IPS-18c (cell line): ENCODE results near the gene TDRKH.

Experiments
- H3K4me3 ChIP-seq: 2 replicates; pipeline ENCODE4 v1.7.0; 2013; ENCODE audit warnings: low read depth, mild to moderate bottlenecking, low read length, moderate library complexity; ENCODE audit not compliant: insufficient read depth
- H3K9me3 ChIP-seq: one replicate; pipeline ENCODE4 v1.6.1; 2013; ENCODE audit warnings: mild to moderate bottlenecking, low read length, moderate library complexity; ENCODE audit not compliant: control insufficient read depth, insufficient read depth

The TDRKH gene

GRCh38 chr1:151809290-151809984, 19.1 kb upstream of the TDRKH start:
- no peak overlapping the region for H3K4me3 ChIP-seq

GRCh38 chr1:151807766-151808165, 17.5 kb upstream of the TDRKH start:
- Histone ChIP-seq H3K9me3 (peaks cover 5% of the 10 kb centered on the region), H3K4me3 (no peak overlapping the region)

More at GRCh38 chr1:151809290-151809984, 19.1 kb upstream of the TDRKH start:
- H3K9me3 ChIP-seq: peaks cover 3% of the 10 kb centered on the region

- Histone ChIP-seq H3K9me3 (peaks cover 5% of the 10 kb centered on the region), H3K4me3 (no peak overlapping the region)
Measured at GRCh38 chr1:151807131-151807530, 16.8 kb upstream of the TDRKH start.

- H3K4me3 ChIP-seq: no peak overlapping the region
- peaks cover 5% of the 10 kb centered on the region for H3K9me3 ChIP-seq
Measured at GRCh38 chr1:151806170-151806569, 15.9 kb upstream of the TDRKH start.

- H3K4me3 ChIP-seq: no peak within 1 kb of the TSS
Measured at GRCh38 chr1:151805066-151805820, 14.9 kb upstream of the TDRKH start, which contains the start of gene LINGO4. TSS of gene LINGO4 (minus strand) at chr1:151805419. CDS start at chr1:151802704, 2,715 bp downstream.

GRCh38 chr1:151803915-151804314, 13.6 kb upstream of the TDRKH start:
- peaks cover 5% of the 10 kb centered on the region for H3K9me3 ChIP-seq
- H3K4me3 ChIP-seq: no peak overlapping the region

More at GRCh38 chr1:151805066-151805820, 14.9 kb upstream of the TDRKH start, which contains the start of gene LINGO4:
- peaks cover 5% of the 10 kb centered on the region for H3K9me3 ChIP-seq

- peaks cover 5% of the 10 kb centered on the region for H3K9me3 ChIP-seq
- no peak overlapping the region for H3K4me3 ChIP-seq
Measured at GRCh38 chr1:151803164-151803563, 12.9 kb upstream of the TDRKH start.

- no peak overlapping the region for H3K4me3 ChIP-seq
- H3K9me3 ChIP-seq: peaks cover 2% of the 10 kb centered on the region
Measured at GRCh38 chr1:151802372-151802771, 12.1 kb upstream of the TDRKH start.

GRCh38 chr1:151801846-151802245, 11.5 kb upstream of the TDRKH start:
- Histone ChIP-seq H3K4me3 (no peak overlapping the region), H3K9me3 (peaks cover 2% of the 10 kb centered on the region)

GRCh38 chr1:151801310-151801820, 11.1 kb upstream of the TDRKH start:
- Histone ChIP-seq H3K4me3 (no peak overlapping the region), H3K9me3 (peaks cover 2% of the 10 kb centered on the region)

GRCh38 chr1:151800830-151801229, 10.5 kb upstream of the TDRKH start:
- Histone ChIP-seq H3K9me3 (peaks cover 2% of the 10 kb centered on the region), H3K4me3 (no peak overlapping the region)

- Histone ChIP-seq H3K4me3 (no peak overlapping the region), H3K9me3 (peaks cover 2% of the 10 kb centered on the region)
Measured at GRCh38 chr1:151799179-151800022, 9.1 kb upstream of the TDRKH start.

GRCh38 chr1:151798571-151798970, 8.3 kb upstream of the TDRKH start:
- Histone ChIP-seq H3K4me3 (no peak overlapping the region), H3K9me3 (peaks cover 1% of the 10 kb centered on the region)

- Histone ChIP-seq H3K9me3 (no peaks in the 10 kb centered on the region), H3K4me3 (peak overlapping the region; percentile 94)
Measured at GRCh38 chr1:151790940-151791651, 796 bp upstream of the TDRKH start.

GRCh38 chr1:151787689-151788088, 2.6 kb downstream of the TDRKH start:
- Histone ChIP-seq H3K9me3 (no peaks in the 10 kb centered on the region), H3K4me3 (no peak overlapping the region)

GRCh38 chr1:151783796-151784195, 6.5 kb downstream of the TDRKH start:
- H3K4me3 ChIP-seq: no peak overlapping the region
- no peaks in the 10 kb centered on the region for H3K9me3 ChIP-seq

GRCh38 chr1:151782741-151783140, 7.6 kb downstream of the TDRKH start:
- no peaks in the 10 kb centered on the region for H3K9me3 ChIP-seq
- no peak overlapping the region for H3K4me3 ChIP-seq
